Activated naive CD4-positive, alpha-beta T cell treated with anti-CD3 and anti-CD28 coated beads, Interleukin-2, amount 50 U/mL, for 72 hours (primary cell): ENCODE data around the gene GPR119. TPM values are rescaled to one million over a fixed set of nuclear protein-coding genes. Genes with fewer than 3 reads are reported as not detected.
"Not testable (repeated sequence)": the region's sequence is repeated elsewhere in the genome, so short reads cannot be mapped to it uniquely, and the experiment has no call there.

Experiments used
- ATAC-seq, 2 donors: fragments of 150-1000 bp; cut with Tn5 transposase; 2 replicates each; pipeline ENCODE4 v1.10.0; 2021; ENCODE audit warnings: mild to moderate bottlenecking in 2 of 2, moderate library complexity in 2 of 2
- DNase-seq, 2 donors: peaks; one replicate each; pipeline ENCODE4 v3.0.0; 2021 to 2022; ENCODE audit warnings: low spot score in 2 of 2
- H3K27ac Mint-ChIP-seq, 2 donors: one replicate each; pipeline ENCODE4 v1.8.0; 2022; ENCODE audit warnings: mild to moderate bottlenecking in 2 of 2, mixed read lengths in 2 of 2
- H3K36me3 Mint-ChIP-seq, 2 donors: one replicate each; pipeline ENCODE4 v1.8.0; 2022; ENCODE audit warnings: mixed read lengths in 2 of 2
- H3K9me3 Mint-ChIP-seq, 2 donors: one replicate each; pipeline ENCODE4 v1.8.0; 2022; ENCODE audit warnings: mixed read lengths in 2 of 2
- total RNA-seq, 2 donors: library from RNA; stranded (reverse); gene quantifications; one replicate each; pipeline ENCODE4 v1.2.3, GENCODE V29; 2022

Gene GPR119
- total RNA-seq = not detected

GRCh38 chrX:130385520-130385919 lies at the start of gene GPR119:
TSS of gene GPR119 (minus strand) at chrX:130385674. CDS start at chrX:130385447, 227 bp downstream.
- H3K27ac Mint-ChIP-seq = no peak within 1 kb of the TSS
- no peaks in the 10 kb centered on the region for H3K36me3 Mint-ChIP-seq
- DNase-seq (no peak), ATAC-seq (no peak)
- H3K9me3 Mint-ChIP-seq = no peaks in the 10 kb centered on the region

GRCh38 chrX:130429236-130429635 lies 43.8 kb upstream of the GPR119 start:
- H3K36me3 Mint-ChIP-seq, H3K9me3 Mint-ChIP-seq, ATAC-seq, H3K27ac Mint-ChIP-seq, DNase-seq: not testable (repeated sequence)

- peaks cover 0 to 6% of the 10 kb centered on the region in 2 donors for H3K36me3 Mint-ChIP-seq
- ATAC-seq (no peak), DNase-seq (no peak)
- H3K27ac Mint-ChIP-seq = no peak overlapping the region
- H3K9me3 Mint-ChIP-seq = peaks cover 0 to 5% of the 10 kb centered on the region in 2 donors
These were observed 41.1 kb upstream of the GPR119 start for GRCh38 chrX:130426531-130426930.

GRCh38 chrX:130419263-130419662 lies 33.8 kb upstream of the GPR119 start:
- Mint-ChIP-seq H3K27ac (no peak overlapping the region), H3K36me3 (no peaks in the 10 kb centered on the region), H3K9me3 (no peaks in the 10 kb centered on the region)
- no peak for DNase-seq
- ATAC-seq = no peak

GRCh38 chrX:130418740-130419139 lies 33.3 kb upstream of the GPR119 start:
- Mint-ChIP-seq H3K36me3 (no peaks in the 10 kb centered on the region), H3K27ac (no peak overlapping the region), H3K9me3 (no peaks in the 10 kb centered on the region)
- ATAC-seq = no peak
- DNase-seq = no peak

- no peak for DNase-seq
- no peaks in the 10 kb centered on the region for H3K9me3 Mint-ChIP-seq
- ATAC-seq = no peak
- H3K27ac Mint-ChIP-seq = no peak overlapping the region
- no peaks in the 10 kb centered on the region for H3K36me3 Mint-ChIP-seq
These were observed 32.6 kb upstream of the GPR119 start for GRCh38 chrX:130418066-130418465.

- ATAC-seq (no peak), DNase-seq (no peak)
- H3K36me3 Mint-ChIP-seq = no peaks in the 10 kb centered on the region
- no peaks in the 10 kb centered on the region for H3K9me3 Mint-ChIP-seq
- H3K27ac Mint-ChIP-seq = no peak overlapping the region
These were observed 31.3 kb upstream of the GPR119 start for GRCh38 chrX:130416785-130417184.

- ATAC-seq = no peak
- H3K9me3 Mint-ChIP-seq = no peaks in the 10 kb centered on the region
- H3K27ac Mint-ChIP-seq = no peak overlapping the region
These were observed 29.7 kb upstream of the GPR119 start for GRCh38 chrX:130415201-130415600.

GRCh38 chrX:130414800-130415199 lies 29.3 kb upstream of the GPR119 start:
- Mint-ChIP-seq H3K9me3 (no peaks in the 10 kb centered on the region), H3K27ac (no peak overlapping the region), H3K36me3 (no peaks in the 10 kb centered on the region)
- DNase-seq (no peak), ATAC-seq (no peak)

More at GRCh38 chrX:130415201-130415600, 29.7 kb upstream of the GPR119 start:
- no peaks in the 10 kb centered on the region for H3K36me3 Mint-ChIP-seq
- DNase-seq = no peak

- Mint-ChIP-seq H3K27ac (no peak overlapping the region), H3K36me3 (no peaks in the 10 kb centered on the region), H3K9me3 (no peaks in the 10 kb centered on the region)
- ATAC-seq (no peak), DNase-seq (no peak)
These were observed 27.9 kb upstream of the GPR119 start for GRCh38 chrX:130413415-130413814.

- no peak for ATAC-seq
These were observed 16.8 kb upstream of the GPR119 start for GRCh38 chrX:130402208-130402684.

GRCh38 chrX:130401415-130402207 lies 16.1 kb upstream of the GPR119 start, which contains the start of gene RBMX2:
TSS of gene RBMX2 (plus strand) at chrX:130401987. CDS start at chrX:130402033, 46 bp downstream.
- peaks cover 0 to 12% of the 10 kb centered on the region in 2 donors for H3K36me3 Mint-ChIP-seq
- no peaks in the 10 kb centered on the region for H3K9me3 Mint-ChIP-seq
- DNase-seq = peak; percentile 59 to 80
- H3K27ac Mint-ChIP-seq = peak within 1 kb of the TSS; percentile 95 to 97
- ATAC-seq = peak; percentile 95 to 96

More at GRCh38 chrX:130402208-130402684, 16.8 kb upstream of the GPR119 start:
- H3K27ac Mint-ChIP-seq = peak overlapping the region; percentile 95 to 97
- DNase-seq = no peak
- H3K36me3 Mint-ChIP-seq = peaks cover 0 to 12% of the 10 kb centered on the region in 2 donors
- no peaks in the 10 kb centered on the region for H3K9me3 Mint-ChIP-seq

GRCh38 chrX:130395341-130395740 lies 9.9 kb upstream of the GPR119 start:
- Mint-ChIP-seq H3K27ac (no peak overlapping the region), H3K9me3 (no peaks in the 10 kb centered on the region), H3K36me3 (no peaks in the 10 kb centered on the region)

GRCh38 chrX:130393451-130394074 lies 8.1 kb upstream of the GPR119 start:
- Mint-ChIP-seq H3K9me3 (no peaks in the 10 kb centered on the region), H3K27ac (no peak overlapping the region), H3K36me3 (no peaks in the 10 kb centered on the region)
- ATAC-seq (no peak), DNase-seq (no peak)

More at GRCh38 chrX:130395341-130395740, 9.9 kb upstream of the GPR119 start:
- DNase-seq (no peak), ATAC-seq (no peak)

- ATAC-seq (no peak), DNase-seq (no peak)
- H3K9me3 Mint-ChIP-seq = no peaks in the 10 kb centered on the region
- H3K36me3 Mint-ChIP-seq = no peaks in the 10 kb centered on the region
- H3K27ac Mint-ChIP-seq = no peak overlapping the region
These were observed 934 bp upstream of the GPR119 start for GRCh38 chrX:130386408-130386808.

GRCh38 chrX:130378024-130378669 lies 7.3 kb downstream of the GPR119 start:
- Mint-ChIP-seq H3K9me3 (no peaks in the 10 kb centered on the region), H3K27ac (no peak overlapping the region), H3K36me3 (no peaks in the 10 kb centered on the region)
- ATAC-seq = no peak
- DNase-seq = no peak

- Mint-ChIP-seq H3K27ac (no peak overlapping the region), H3K36me3 (no peaks in the 10 kb centered on the region), H3K9me3 (no peaks in the 10 kb centered on the region)
- ATAC-seq = no peak
- no peak for DNase-seq
These were observed 9.4 kb downstream of the GPR119 start for GRCh38 chrX:130376077-130376476.
